GM12878 (cell line): Measurements from ENCODE around the gene OXER1. TPM values are rescaled to one million over a fixed set of nuclear protein-coding genes. Genes with fewer than 3 reads are reported as not detected.

Source experiments
- ATAC-seq: fragments of 200-7000 bp; cut with Tn5 transposase; 3 replicates; pipeline ENCODE4 v1.9.1; 2020; ENCODE audit warnings: mild to moderate bottlenecking, moderate library complexity
- BruUV-seq: library from RNA; stranded (reverse); fragments of 400-500 nt; replicated peaks from 2 replicates; lab custom pipeline; 2021; lab: Mats Ljungman, UMichigan
- CTCF ChIA-PET: fragments of 300-600 bp; sonication (Branson Sonifier 250); formaldehyde crosslinking; extraction: SDS; loops from one replicate; lab custom pipeline; 2021; ENCODE audit warnings: inconsistent platforms; lab: Yijun Ruan, JAX
- POLR2A ChIA-PET: fragments of 350-600 bp; formaldehyde crosslinking; extraction: SDS; loops from one replicate; lab custom pipeline; 2021; ENCODE audit warnings: inconsistent platforms; lab: Charles Lee
- RAD21 ChIA-PET: fragments of 300-600 bp; sonication (Branson Sonifier 250); formaldehyde crosslinking; loops from one replicate; lab custom pipeline; 2023; ENCODE audit warnings: antibody characterized with exemption; ENCODE audit not compliant: unreplicated experiment; lab: Charles Lee
- SMC1A ChIA-PET: fragments of 300-600 bp; sonication (Branson Sonifier 250); formaldehyde crosslinking; loops from one replicate; lab custom pipeline; 2023; ENCODE audit not compliant: unreplicated experiment, uncharacterized antibody; lab: Charles Lee
- DNase-seq: peaks from one replicate; pipeline ENCODE4 v3.0.0-alpha.2; 2011; ENCODE audit warnings: low read depth, low spot score
- FAIRE-seq: peaks from 3 replicates; lab custom pipeline; 2011; peaks lifted over from hg19 to GRCh38; lab: Jason Lieb, UNC
- H2AFZ ChIP-seq: 2 replicates; pipeline ENCODE4 v1.6.0; 2011; ENCODE audit warnings: low read depth, low read length, control low read depth; ENCODE audit not compliant: control insufficient read depth
- H3K27ac ChIP-seq: 2 replicates; pipeline ENCODE4 v1.5.1; 2011; ENCODE audit warnings: control low read depth; ENCODE audit not compliant: control insufficient read depth, insufficient read depth
- H3K27me3 ChIP-seq, 2 experiments: replicated peaks in 1 of 2; 2 replicates each; pipeline versions ENCODE4 v1.6.0 to v1.6.1; 2011; ENCODE audit warnings: low read length in 1 of 2; ENCODE audit not compliant: control insufficient read depth in 2 of 2, insufficient read depth in 2 of 2
- H3K36me3 ChIP-seq, 2 experiments: 2 replicates each; pipeline ENCODE4 v1.5.1; 2011; ENCODE audit warnings: low read length in 1 of 2; ENCODE audit not compliant: control insufficient read depth in 2 of 2, insufficient read depth in 2 of 2
- H3K4me1 ChIP-seq: 2 replicates; pipeline ENCODE4 v1.6.1; 2011; ENCODE audit warnings: mild to moderate bottlenecking, low read length, moderate library complexity, mixed read lengths; ENCODE audit not compliant: control insufficient read depth, insufficient read depth
- H3K4me2 ChIP-seq: 2 replicates; pipeline ENCODE4 v1.6.0; 2011; ENCODE audit warnings: control low read depth; ENCODE audit not compliant: control insufficient read depth, insufficient read depth
- H3K4me3 ChIP-seq: fragments of 200-600 bp; sonication (generic); 2 replicates; pipeline ENCODE4 v1.5.1; 2016
- H3K79me2 ChIP-seq: 2 replicates; pipeline ENCODE4 v1.6.0; 2011; ENCODE audit warnings: low read length; ENCODE audit not compliant: control insufficient read depth, insufficient read depth
- H3K9ac ChIP-seq: 2 replicates; pipeline ENCODE4 v1.8.0; 2011; ENCODE audit warnings: low read length, control low read depth, mixed read lengths; ENCODE audit not compliant: control insufficient read depth, insufficient read depth
- H3K9me3 ChIP-seq: replicated peaks from 3 replicates; pipeline ENCODE4 v1.5.1; 2011; ENCODE audit warnings: mild to moderate bottlenecking, low read length; ENCODE audit not compliant: control insufficient read depth, insufficient read depth
- H4K20me1 ChIP-seq: 2 replicates; pipeline ENCODE4 v1.6.0; 2011; ENCODE audit not compliant: control insufficient read depth, insufficient read depth
- BACH1 ChIP-seq: fragments of 450-650 bp; IDR thresholded peaks from 2 replicates; pipeline ENCODE4 v1.6.1; 2017; ENCODE audit warnings: mild to moderate bottlenecking, borderline replicate concordance
- BCL11A ChIP-seq: IDR thresholded peaks from 2 replicates; pipeline ENCODE4 v1.6.1; 2011; ENCODE audit warnings: low read depth, low read length
- CBFB ChIP-seq: IDR thresholded peaks from 2 replicates; pipeline ENCODE4 v1.6.1; 2016; ENCODE audit warnings: antibody characterized with exemption, low read depth
- DPF2 ChIP-seq: fragments of 450-650 bp; IDR thresholded peaks from 2 replicates; pipeline ENCODE4 v1.6.1; 2017; ENCODE audit warnings: mild to moderate bottlenecking
- EGR1 ChIP-seq, 2 experiments: IDR thresholded peaks; 1 replicate in 1 of 2; 2 replicates in 1 of 2; pipeline ENCODE4 v1.6.1; 2011 to 2012; ENCODE audit warnings: low read depth in 2 of 2, low read length in 2 of 2, borderline replicate concordance in 1 of 2, mild to moderate bottlenecking in 1 of 2, moderate library complexity in 1 of 2
- HDGF ChIP-seq: fragments of 450-650 bp; IDR thresholded peaks from 2 replicates; pipeline ENCODE4 v1.6.1; 2016; ENCODE audit warnings: antibody characterized with exemption
- JUNB ChIP-seq: IDR thresholded peaks from 2 replicates; pipeline ENCODE4 v1.6.1; 2016; ENCODE audit warnings: antibody characterized with exemption, mild to moderate bottlenecking
- JUND ChIP-seq: IDR thresholded peaks from 2 replicates; pipeline ENCODE4 v1.6.1; 2012; ENCODE audit warnings: low read depth, mild to moderate bottlenecking, low read length, improper control_type of control experiment, moderate library complexity
- NBN ChIP-seq: fragments of 450-650 bp; IDR thresholded peaks from 2 replicates; pipeline ENCODE4 v1.6.1; 2016
- NFYB ChIP-seq: IDR thresholded peaks from 2 replicates; pipeline ENCODE4 v1.6.1; 2011; ENCODE audit warnings: low read depth, mild to moderate bottlenecking, low read length, improper control_type of control experiment, moderate library complexity; ENCODE audit not compliant: insufficient read depth
- PRDM15 ChIP-seq: fragments of 450-650 bp; formaldehyde crosslinking; IDR thresholded peaks from 2 replicates; pipeline ENCODE4 v1.4.0; 2020; ENCODE audit warnings: mild to moderate bottlenecking, moderate library complexity
- SMAD5 ChIP-seq: IDR thresholded peaks from 2 replicates; pipeline ENCODE4 v1.6.1; 2016; ENCODE audit warnings: antibody characterized with exemption, low read depth
- SUPT20H ChIP-seq: IDR thresholded peaks from 2 replicates; pipeline ENCODE4 v1.6.1; 2011; ENCODE audit warnings: low read depth, mild to moderate bottlenecking, low read length, moderate library complexity, borderline replicate concordance; ENCODE audit not compliant: control insufficient read depth
- YBX1 ChIP-seq: fragments of 450-650 bp; IDR thresholded peaks from 2 replicates; pipeline ENCODE4 v1.6.1; 2016; ENCODE audit warnings: antibody characterized with exemption
- ZBED1 ChIP-seq: IDR thresholded peaks from 2 replicates; pipeline ENCODE4 v1.6.1; 2016; ENCODE audit warnings: borderline replicate concordance
- ZNF384 ChIP-seq: IDR thresholded peaks from 2 replicates; pipeline ENCODE4 v1.6.1; 2012; ENCODE audit warnings: low read depth, mild to moderate bottlenecking, low read length, improper control_type of control experiment, borderline replicate concordance
- WGBS: methylation state at CpG from one replicate; pipeline ENCODE4 v1.1.6; 2016; ENCODE audit warnings: low lambda C conversion rate; ENCODE audit not compliant: insufficient replicate concordance, insufficient coverage; ENCODE audit errors: missing lambda C conversion rate; 5-methylcytosine and 5-hydroxymethylcytosine counted together
- in situ Hi-C: fragments of 300-500 bp; cut with MboI; formaldehyde crosslinking; loops from 9 replicates; pipeline ENCODE4 v1.14.3; 2018; ENCODE audit warnings: mixed read lengths
- intact Hi-C: fragments of 100-400 bp; cut with micrococcal nuclease; formaldehyde crosslinking; loops from one replicate; pipeline ENCODE4 v1.14.2; 2022; ENCODE audit not compliant: unreplicated experiment
- polyA plus RNA-seq, 11 experiments: library from polyadenylated mRNA; depleted of rRNA in 4 of 11; unstranded in 6 of 11; stranded (reverse) in 5 of 11; fragments of >200 nt; fragmentation: Nextera tagmentation in 4 of 11; fragmentation: Illumina TruSeq in 1 of 11; extraction: Ambion mirVana in 4 of 11; extraction: Trizol in 1 of 11; gene quantifications; 1 replicate in 1 of 11; 2 replicates in 10 of 11; pipeline versions ENCODE4 v1.2.1 to v1.2.3, GENCODE V29; 2011 to 2016; ENCODE audit warnings: inconsistent platforms in 2 of 11, missing spikeins in 2 of 11, low read depth in 1 of 11
- total RNA-seq, 4 experiments: library from RNA; depleted of rRNA in 3 of 4; stranded (reverse); fragments of >200 nt in 3 of 4; fragmentation: Illumina TruSeq in 1 of 4; extraction: Trizol in 1 of 4; gene quantifications; 2 replicates each; pipeline versions ENCODE4 v1.2.1 to v1.2.3, GENCODE V29; 2013 to 2021
- TF ChIP-seq, protein P1 (sequence below): fragments of 450-650 bp; IDR thresholded peaks from 2 replicates; pipeline ENCODE4 v1.6.1; 2017; ENCODE audit warnings: mild to moderate bottlenecking, low read depth, inconsistent platforms; ENCODE audit not compliant: poor library complexity, severe bottlenecking
- TF ChIP-seq, protein P2 (sequence below): fragments of 450-650 bp; formaldehyde crosslinking; IDR thresholded peaks from 2 replicates; pipeline ENCODE4 v1.5.0; 2022; ENCODE audit warnings: mild to moderate bottlenecking, missing genetic modification characterization

Gene OXER1
- total and polyA plus RNA-seq, 10 of the 15 experiments (the other 5 are each of a cell fraction or from before 2014, with no cell fraction given), result 0.11 to 8.6 (median 3.3) TPM

- RAD21 ChIA-PET, result no interaction called here
- TF ChIP-seq, protein P1, sequence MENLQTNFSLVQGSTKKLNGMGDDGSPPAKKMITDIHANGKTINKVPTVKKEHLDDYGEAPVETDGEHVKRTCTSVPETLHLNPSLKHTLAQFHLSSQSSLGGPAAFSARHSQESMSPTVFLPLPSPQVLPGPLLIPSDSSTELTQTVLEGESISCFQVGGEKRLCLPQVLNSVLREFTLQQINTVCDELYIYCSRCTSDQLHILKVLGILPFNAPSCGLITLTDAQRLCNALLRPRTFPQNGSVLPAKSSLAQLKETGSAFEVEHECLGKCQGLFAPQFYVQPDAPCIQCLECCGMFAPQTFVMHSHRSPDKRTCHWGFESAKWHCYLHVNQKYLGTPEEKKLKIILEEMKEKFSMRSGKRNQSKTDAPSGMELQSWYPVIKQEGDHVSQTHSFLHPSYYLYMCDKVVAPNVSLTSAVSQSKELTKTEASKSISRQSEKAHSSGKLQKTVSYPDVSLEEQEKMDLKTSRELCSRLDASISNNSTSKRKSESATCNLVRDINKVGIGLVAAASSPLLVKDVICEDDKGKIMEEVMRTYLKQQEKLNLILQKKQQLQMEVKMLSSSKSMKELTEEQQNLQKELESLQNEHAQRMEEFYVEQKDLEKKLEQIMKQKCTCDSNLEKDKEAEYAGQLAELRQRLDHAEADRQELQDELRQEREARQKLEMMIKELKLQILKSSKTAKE, result no peak
- TF ChIP-seq DPF2 (no peak), JUND (no peak), NBN (no peak), NFYB (no peak), EGR1 (IDR thresholded peaks at IDR 0.05; ENCODE audit: borderline replicate concordance in 1 of 2, low read depth in 2 of 2, low read length in 2 of 2) (no peak), ZNF384 (no peak), HDGF (no peak), BCL11A (no peak), SMAD5 (no peak), BACH1 (no peak), PRDM15 (CRISPR knock-in tag) (no peak), JUNB (no peak), SUPT20H (no peak), CBFB (no peak), YBX1 (no peak), ZBED1 (no peak)
- TF ChIP-seq, protein P2, sequence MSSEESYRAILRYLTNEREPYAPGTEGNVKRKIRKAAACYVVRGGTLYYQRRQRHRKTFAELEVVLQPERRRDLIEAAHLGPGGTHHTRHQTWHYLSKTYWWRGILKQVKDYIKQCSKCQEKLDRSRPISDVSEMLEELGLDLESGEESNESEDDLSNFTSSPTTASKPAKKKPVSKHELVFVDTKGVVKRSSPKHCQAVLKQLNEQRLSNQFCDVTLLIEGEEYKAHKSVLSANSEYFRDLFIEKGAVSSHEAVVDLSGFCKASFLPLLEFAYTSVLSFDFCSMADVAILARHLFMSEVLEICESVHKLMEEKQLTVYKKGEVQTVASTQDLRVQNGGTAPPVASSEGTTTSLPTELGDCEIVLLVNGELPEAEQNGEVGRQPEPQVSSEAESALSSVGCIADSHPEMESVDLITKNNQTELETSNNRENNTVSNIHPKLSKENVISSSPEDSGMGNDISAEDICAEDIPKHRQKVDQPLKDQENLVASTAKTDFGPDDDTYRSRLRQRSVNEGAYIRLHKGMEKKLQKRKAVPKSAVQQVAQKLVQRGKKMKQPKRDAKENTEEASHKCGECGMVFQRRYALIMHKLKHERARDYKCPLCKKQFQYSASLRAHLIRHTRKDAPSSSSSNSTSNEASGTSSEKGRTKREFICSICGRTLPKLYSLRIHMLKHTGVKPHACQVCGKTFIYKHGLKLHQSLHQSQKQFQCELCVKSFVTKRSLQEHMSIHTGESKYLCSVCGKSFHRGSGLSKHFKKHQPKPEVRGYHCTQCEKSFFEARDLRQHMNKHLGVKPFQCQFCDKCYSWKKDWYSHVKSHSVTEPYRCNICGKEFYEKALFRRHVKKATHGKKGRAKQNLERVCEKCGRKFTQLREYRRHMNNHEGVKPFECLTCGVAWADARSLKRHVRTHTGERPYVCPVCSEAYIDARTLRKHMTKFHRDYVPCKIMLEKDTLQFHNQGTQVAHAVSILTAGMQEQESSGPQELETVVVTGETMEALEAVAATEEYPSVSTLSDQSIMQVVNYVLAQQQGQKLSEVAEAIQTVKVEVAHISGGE (CRISPR knock-in tag), result no peak
- TF ChIP-seq, all 136 proteins: peak for 0
- ATAC-seq, result no peak
- H3K9ac ChIP-seq, result no peak overlapping the region
- no peak overlapping the region for H3K4me2 ChIP-seq
- H3K27ac ChIP-seq, result no peak overlapping the region
- H3K9me3 ChIP-seq, result no peaks in the 10 kb centered on the region
- no peak overlapping the region for H2AFZ ChIP-seq
- ChIA-PET POLR2A (no interaction called here), CTCF (no interaction called here), SMC1A (no interaction called here)
- no peaks in the 10 kb centered on the region for H3K36me3 ChIP-seq
- no peaks in the 10 kb centered on the region for H4K20me1 ChIP-seq
- peaks cover 9% of the 10 kb centered on the region for H3K4me1 ChIP-seq
- no TSS peak for BruUV-seq
- 88% methylated on average over 6 of the region's 6 CpGs for WGBS
- H3K27me3 ChIP-seq, result no peaks in the 10 kb centered on the region
- H3K4me3 ChIP-seq, result no peak overlapping the region
- in situ Hi-C loops (no loop called here), intact Hi-C loops (no loop called here)
- no peak for FAIRE-seq
- no peaks in the 10 kb centered on the region for H3K79me2 ChIP-seq
- no peak for DNase-seq
These were observed 42.9 kb upstream of the OXER1 start for GRCh38 chr2:42806786-42807185.
